ENCODE data around the gene PCDHGA5.
"Not testable (repeated sequence)": the region's sequence is repeated elsewhere in the genome, so short reads cannot be mapped to it uniquely, and the experiment has no call there.

PCDHGA5 gene

DNA sequence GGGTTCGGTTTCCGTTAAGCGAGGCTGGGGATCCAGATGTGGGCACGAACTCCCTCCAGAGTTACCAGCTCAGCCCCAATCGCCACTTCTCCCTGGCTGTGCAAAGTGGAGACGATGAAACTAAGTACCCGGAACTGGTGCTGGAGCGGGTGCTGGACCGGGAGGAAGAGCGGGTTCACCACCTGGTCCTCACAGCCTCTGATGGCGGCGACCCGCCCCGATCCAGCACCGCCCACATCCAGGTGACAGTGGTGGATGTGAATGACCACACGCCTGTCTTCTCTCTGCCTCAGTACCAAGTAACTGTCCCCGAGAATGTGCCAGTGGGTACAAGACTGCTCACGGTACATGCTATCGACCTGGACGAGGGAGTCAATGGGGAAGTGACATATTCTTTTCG, 19.4 kb downstream of the PCDHGA5 start:
- intact Hi-C loops (cut with DNase I) = no loop called here
- DNase-seq = no peak

DNA sequence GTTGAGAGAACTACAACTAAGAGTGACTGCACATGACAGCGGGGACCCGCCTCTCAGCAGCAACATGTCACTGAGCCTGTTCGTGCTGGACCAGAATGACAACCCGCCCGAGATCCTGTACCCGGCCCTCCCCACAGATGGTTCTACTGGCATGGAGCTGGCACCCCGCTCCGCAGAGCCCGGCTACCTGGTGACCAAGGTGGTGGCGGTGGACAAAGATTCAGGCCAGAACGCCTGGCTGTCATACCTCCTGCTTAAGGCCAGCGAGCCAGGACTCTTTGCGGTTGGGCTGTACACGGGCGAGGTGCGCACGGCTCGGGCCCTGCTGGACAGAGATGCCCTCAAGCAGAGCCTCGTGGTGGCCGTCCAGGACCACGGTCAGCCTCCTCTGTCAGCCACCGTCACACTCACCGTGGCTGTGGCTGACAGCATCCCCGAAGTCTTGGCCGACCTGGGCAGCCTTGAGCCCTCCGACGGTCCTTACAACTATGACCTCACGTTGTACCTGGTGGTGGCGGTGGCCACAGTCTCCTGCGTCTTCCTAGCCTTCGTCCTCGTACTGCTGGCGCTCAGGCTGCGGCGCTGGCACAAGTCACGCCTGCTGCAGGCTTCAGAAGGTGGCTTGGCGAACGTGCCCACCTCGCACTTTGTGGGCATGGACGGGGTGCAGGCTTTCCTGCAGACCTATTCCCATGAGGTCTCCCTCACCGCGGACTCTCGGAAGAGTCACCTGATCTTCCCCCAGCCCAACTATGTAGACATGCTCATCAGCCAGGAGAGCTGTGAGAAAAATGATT, 20.7 kb downstream of the PCDHGA5 start:
- intact Hi-C loops (cut with DNase I) = no loop called here
- DNase-seq = no peak

DNA sequence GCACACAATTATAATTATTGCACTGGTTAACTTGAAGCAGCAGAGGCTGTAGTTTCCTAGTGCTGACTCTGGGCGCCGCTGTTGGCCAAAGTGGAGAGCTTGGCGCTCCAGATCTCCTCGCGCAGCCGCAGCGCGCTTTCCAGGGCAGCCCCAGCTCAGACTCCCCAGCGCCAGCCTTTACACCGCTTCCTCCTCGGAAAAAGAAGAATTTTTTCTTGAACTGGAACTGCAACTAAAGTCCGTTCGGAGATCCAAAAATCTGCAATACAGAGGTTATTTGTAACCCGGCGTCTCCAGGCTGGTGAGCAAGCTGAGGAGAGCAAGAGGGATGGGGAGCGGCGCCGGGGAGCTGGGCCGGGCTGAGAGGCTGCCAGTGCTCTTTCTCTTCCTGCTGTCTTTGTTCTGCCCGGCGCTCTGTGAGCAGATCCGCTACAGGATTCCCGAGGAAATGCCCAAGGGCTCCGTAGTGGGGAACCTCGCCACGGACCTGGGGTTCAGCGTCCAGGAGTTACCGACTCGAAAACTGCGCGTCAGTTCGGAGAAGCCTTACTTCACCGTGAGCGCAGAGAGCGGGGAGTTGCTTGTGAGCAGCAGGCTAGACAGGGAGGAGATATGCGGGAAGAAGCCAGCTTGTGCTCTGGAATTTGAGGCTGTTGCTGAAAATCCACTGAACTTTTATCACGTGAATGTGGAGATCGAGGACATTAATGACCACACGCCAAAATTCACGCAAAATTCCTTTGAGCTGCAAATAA, 23.8 kb downstream of the PCDHGA5 start, which contains the start of gene PCDHGB4:
PCDHGB4 (plus strand) TSS at position 142 of the 755 bp plus-strand sequence; CDS start at position 329, 187 bp downstream.
- DNase-seq = peak in 1 of 10 donors; percentile 63

DNA sequence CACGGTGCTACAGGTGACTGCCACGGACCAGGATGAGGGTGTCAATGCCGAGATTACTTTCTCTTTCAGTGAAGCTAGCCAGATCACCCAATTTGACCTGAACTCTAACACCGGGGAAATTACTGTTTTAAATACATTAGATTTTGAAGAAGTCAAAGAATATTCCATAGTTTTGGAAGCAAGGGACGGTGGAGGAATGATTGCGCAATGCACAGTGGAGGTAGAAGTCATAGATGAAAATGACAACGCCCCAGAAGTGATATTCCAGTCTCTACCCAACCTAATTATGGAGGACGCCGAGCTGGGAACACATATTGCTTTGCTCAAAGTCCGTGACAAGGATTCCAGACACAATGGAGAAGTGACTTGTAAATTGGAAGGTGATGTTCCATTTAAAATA, 24.7 kb downstream of the PCDHGA5 start:
- DNase-seq = no peak
- intact Hi-C loops (cut with DNase I) = no loop called here

More for the DNA sequence above, 23.8 kb downstream of the PCDHGA5 start, which contains the start of gene PCDHGB4:
- intact Hi-C loops (cut with DNase I) = not testable (repeated sequence)

DNA sequence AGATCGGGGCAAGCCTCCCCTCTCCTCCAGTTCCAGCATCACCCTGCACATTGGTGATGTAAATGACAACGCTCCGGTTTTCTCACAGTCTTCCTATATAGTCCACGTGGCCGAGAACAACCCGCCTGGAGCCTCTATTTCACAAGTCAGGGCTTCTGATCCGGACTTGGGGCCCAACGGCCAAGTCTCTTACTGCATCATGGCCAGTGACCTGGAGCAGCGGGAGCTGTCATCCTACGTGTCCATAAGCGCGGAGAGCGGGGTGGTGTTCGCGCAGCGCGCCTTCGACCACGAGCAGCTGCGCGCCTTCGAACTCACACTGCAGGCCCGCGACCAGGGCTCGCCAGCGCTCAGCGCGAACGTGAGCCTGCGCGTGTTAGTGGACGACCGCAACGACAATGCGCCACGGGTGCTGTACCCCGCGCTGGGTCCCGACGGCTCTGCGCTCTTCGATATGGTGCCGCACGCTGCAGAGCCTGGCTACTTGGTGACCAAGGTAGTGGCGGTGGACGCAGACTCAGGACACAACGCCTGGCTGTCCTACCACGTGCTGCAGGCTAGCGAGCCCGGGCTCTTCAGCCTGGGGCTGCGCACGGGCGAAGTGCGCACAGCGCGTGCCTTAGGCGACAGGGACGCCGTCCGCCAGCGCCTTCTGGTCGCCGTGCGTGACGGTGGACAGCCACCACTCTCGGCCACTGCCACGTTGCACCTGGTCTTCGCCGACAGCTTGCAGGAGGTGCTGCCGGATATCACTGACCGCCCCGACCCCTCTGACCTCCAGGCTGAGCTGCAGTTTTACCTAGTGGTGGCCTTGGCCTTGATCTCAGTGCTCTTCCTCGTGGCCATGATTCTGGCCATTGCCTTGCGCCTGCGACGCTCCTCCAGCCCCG, 25.4 kb downstream of the PCDHGA5 start:
- DNase-seq = peak in 1 of 10 donors; percentile 80
- intact Hi-C loops (cut with DNase I) = no loop called here

DNA sequence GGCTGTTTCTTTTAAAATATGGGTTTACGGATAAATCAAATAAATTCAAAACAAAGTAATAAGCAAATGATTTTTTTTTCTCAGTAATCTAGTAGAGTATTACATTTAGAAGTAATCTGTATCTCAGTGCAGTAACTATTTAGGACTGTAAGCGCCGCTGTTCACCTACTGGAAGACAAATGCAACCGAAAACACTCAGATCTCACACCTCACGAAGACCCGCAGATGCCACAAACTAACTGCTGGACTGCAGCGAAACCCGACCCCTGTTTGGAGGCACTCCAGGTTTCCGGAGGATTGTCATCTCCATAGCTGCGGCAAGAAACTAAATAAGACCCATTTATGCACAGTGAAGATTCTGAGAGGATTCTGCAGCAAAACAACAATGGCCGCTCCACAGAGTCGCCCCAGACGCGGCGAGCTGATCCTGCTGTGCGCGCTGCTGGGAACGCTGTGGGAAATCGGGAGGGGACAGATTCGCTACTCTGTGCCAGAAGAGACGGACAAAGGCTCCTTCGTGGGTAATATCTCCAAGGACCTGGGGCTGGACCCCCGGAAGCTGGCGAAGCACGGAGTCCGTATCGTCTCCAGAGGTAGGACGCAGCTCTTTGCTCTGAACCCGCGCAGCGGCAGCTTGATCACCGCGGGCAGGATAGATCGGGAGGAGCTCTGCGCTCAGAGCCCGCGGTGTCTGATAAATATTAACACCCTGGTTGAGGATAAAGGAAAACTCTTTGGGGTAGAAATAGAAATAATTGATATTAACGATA, 28.7 kb downstream of the PCDHGA5 start, which contains the start of gene PCDHGA8:
PCDHGA8 (plus strand) TSS at position 205 of the 770 bp plus-strand sequence; CDS start at position 386, 181 bp downstream.
- intact Hi-C loops (cut with DNase I) = no loop called here
- no peak for DNase-seq

DNA sequence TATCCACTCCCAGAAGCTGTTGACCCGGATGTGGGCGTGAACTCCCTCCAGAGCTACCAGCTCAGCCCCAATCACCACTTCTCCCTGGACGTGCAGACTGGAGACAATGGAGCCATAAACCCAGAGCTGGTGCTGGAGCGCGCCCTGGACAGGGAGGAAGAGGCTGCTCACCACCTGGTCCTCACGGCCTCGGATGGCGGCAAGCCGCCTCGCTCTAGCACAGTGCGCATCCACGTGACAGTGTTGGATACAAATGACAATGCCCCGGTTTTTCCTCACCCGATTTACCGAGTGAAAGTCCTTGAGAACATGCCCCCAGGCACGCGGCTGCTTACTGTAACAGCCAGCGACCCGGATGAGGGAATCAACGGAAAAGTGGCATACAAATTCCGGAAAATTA, 29.3 kb downstream of the PCDHGA5 start:
- intact Hi-C loops (cut with DNase I) = no loop called here
- no peak for DNase-seq

DNA sequence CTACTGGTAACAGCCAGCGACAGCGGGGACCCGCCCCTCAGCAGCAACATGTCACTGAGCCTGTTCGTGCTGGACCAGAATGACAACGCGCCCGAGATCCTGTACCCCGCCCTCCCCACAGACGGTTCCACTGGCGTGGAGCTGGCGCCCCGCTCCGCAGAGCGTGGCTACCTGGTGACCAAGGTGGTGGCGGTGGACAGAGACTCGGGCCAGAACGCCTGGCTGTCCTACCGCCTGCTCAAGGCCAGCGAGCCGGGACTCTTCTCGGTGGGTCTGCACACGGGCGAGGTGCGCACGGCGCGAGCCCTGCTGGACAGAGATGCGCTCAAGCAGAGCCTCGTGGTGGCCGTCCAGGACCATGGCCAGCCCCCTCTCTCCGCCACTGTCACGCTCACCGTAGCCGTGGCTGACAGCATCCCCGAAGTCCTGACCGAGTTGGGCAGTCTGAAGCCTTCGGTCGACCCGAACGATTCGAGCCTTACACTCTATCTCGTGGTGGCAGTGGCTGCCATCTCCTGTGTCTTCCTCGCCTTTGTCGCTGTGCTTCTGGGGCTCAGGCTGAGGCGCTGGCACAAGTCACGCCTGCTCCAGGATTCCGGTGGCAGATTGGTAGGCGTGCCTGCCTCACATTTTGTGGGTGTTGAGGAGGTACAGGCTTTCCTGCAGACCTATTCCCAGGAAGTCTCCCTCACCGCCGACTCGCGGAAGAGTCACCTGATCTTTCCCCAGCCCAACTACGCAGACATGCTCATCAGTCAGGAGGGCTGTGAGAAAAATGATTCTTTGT, 30.6 kb downstream of the PCDHGA5 start:
- DNase-seq = peak in 1 of 10 donors; percentile 66
- intact Hi-C loops (cut with DNase I) = not testable (repeated sequence)

DNA sequence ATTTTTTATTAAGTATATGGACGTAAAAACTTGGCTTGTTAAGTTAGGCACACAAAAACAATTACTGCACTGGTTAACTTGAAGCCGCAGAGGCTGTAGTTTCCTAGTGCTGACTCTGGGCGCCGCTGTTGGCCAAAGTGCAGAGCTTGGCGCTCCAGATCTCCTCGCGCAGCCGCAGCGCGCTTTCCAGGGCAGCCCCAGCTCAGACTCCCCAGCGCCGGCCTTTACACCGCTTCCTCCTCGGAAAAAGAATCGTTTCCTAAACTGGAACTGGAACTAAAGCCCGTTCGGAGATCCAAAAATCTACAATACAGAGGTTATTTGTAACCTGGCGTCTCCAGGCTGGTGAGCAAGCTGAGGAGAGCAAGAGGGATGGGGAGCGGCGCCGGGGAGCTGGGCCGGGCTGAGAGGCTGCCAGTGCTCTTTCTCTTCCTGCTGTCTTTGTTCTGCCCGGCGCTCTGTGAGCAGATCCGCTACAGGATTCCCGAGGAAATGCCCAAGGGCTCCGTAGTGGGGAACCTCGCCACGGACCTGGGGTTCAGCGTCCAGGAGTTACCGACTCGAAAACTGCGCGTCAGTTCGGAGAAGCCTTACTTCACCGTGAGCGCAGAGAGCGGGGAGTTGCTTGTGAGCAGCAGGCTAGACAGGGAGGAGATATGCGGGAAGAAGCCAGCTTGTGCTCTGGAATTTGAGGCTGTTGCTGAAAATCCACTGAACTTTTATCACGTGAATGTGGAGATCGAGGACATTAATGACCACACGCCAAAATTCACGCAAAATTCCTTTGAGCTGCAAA, 34.0 kb downstream of the PCDHGA5 start, which contains the start of gene PCDHGB5:
PCDHGB5 (plus strand) TSS at position 192 of the 796 bp plus-strand sequence; CDS start at position 373, 181 bp downstream.
- DNase-seq; intact Hi-C loops (cut with DNase I): not testable (repeated sequence)

DNA sequence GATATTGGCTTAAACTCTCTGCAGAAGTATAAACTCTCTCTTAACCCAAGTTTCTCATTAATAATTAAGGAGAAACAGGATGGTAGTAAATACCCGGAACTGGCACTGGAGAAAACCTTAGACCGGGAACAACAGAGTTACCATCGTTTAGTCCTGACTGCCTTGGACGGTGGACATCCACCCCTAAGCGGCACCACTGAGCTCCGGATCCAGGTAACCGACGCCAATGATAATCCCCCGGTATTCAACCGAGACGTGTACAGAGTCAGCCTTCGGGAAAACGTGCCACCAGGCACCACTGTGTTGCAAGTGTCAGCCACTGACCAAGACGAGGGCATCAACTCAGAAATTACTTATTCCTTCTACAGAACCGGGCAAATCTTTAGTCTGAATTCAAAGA, 34.6 kb downstream of the PCDHGA5 start:
- no peak for DNase-seq
- intact Hi-C loops (cut with DNase I) = no loop called here

DNA sequence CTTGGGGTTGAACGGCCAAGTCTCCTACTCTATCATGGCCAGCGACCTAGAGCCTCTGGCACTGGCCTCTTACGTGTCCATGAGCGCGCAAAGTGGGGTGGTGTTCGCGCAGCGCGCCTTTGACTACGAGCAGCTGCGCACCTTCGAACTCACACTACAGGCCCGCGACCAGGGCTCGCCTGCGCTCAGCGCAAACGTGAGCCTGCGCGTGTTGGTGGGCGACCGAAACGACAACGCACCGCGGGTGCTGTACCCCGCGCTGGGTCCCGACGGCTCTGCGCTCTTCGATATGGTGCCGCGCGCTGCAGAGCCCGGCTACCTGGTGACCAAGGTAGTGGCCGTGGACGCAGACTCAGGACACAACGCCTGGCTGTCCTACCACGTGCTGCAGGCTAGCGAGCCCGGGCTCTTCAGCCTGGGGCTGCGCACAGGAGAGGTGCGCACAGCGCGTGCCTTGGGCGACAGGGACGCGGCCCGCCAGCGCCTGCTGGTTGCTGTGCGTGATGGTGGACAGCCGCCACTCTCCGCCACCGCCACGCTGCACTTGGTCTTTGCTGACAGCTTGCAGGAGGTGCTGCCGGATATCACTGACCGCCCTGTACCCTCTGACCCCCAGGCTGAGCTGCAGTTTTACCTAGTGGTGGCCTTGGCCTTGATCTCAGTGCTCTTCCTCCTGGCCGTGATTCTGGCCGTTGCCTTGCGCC, 35.7 kb downstream of the PCDHGA5 start:
- intact Hi-C loops (cut with DNase I) = no loop called here
- DNase-seq = peak in 2 of 10 donors; percentile 51 to 71

DNA sequence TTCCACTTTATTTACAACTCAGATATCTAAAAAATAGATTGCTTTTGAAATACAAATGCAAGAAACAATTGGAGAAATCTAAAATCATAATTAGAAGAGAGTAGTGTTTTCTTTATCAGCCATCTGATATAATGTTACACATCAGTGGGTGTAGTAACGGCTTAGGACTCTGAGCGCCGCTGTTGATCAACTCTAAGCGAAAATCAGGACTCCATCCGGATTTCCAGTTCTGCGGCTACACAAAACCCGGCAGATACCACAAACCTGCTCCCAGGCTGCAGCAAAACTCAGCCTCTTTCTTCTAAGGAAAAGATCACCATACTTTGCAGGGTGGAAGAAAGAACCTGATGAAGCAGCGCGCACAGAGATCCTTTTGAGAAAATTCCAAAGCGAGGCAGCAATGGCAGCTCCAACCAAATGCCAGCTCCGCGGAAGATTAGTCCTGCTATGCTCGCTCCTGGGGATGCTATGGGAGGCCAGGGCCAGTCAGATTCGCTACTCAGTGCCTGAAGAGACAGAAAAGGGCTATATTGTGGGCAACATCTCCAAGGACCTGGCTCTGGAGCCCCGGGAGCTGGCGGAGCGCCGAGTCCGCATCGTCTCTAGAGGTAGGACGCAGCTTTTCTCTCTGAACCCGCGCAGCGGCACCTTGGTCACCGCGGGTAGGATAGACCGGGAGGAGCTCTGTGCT, 38.7 kb downstream of the PCDHGA5 start, which contains the start of gene PCDHGA9:
PCDHGA9 (plus strand) TSS at position 226 of the 691 bp plus-strand sequence; CDS start at position 401, 175 bp downstream.
- DNase-seq = peak in 4 of 10 donors; percentile 22 to 72 (median 50)
- intact Hi-C loops (cut with DNase I) = no loop called here

DNA sequence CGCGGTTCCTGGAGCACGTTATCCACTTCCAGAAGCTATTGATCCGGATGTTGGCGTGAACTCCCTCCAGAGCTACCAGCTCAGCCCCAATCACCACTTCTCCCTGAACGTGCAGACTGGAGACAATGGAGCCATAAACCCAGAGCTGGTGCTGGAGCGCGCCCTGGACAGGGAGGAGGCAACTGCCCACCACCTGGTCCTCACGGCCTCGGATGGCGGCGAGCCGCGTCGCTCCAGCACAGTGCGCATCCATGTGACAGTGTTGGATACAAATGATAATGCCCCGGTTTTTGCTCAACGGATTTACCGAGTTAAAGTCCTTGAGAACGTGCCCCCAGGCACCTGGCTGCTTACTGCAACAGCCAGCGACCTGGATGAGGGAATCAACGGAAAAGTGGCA, 39.4 kb downstream of the PCDHGA5 start:
- intact Hi-C loops (cut with DNase I) = no loop called here
- DNase-seq = peak in 1 of 10 donors; percentile 72

DNA sequence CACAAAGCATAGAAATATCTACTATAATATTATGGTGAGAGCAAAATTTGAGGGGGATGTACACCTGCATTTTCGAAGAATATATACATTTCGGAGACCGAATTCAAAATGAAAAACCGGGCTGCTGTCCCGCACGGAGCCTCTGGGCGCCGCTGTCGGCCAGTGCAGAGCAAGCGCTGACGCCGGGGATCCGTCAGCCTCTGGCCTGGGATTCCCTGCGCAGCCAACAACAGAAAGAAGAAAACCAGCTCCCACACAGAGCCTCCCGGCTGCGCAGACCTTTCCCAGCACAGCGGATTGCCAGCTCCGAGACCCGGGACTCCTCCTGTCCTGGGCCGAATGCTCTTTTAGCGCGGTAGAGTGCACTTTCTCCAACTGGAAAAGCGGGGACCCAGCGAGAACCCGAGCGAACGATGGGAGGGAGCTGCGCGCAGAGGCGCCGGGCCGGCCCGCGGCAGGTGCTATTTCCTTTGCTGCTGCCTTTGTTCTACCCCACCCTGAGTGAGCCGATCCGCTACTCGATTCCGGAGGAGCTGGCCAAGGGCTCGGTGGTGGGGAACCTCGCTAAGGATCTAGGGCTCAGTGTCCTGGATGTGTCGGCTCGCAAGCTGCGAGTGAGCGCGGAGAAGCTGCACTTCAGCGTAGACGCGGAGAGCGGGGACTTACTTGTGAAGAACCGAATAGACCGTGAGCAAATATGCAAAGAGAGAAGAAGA, 44.0 kb downstream of the PCDHGA5 start, which contains the start of gene PCDHGB6:
PCDHGB6 (plus strand) TSS at position 232 of the 716 bp plus-strand sequence; CDS start at position 414, 182 bp downstream.
- peak in 2 of 10 donors; percentile 65 to 70 for DNase-seq
- intact Hi-C loops (cut with DNase I) = not testable (repeated sequence)

DNA sequence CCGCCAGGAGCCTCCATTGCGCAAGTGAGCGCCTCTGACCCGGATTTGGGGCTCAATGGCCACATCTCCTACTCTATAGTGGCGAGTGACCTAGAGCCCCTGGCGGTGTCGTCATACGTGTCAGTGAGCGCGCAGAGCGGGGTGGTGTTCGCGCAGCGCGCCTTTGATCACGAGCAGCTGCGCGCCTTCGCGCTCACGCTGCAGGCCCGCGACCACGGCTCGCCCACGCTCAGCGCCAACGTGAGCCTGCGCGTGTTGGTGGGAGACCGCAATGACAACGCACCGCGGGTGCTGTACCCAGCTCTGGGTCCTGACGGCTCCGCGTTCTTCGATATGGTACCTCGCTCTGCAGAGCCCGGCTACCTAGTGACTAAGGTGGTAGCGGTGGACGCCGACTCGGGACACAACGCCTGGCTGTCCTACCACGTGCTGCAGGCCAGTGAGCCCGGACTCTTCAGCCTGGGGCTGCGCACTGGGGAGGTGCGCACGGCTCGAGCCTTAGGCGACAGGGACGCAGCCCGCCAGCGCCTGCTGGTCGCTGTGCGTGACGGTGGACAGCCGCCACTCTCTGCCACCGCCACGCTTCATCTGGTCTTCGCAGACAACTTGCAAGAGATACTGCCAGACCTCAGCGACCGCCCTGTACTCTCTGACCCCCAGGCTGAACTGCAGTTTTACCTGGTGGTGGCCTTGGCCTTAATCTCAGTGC, 45.8 kb downstream of the PCDHGA5 start:
- intact Hi-C loops (cut with DNase I) = no loop called here
- peak in 2 of 10 donors; percentile 43 to 73 for DNase-seq
